Ovary (tissue), 3 donors: Measurements from ENCODE around the gene SPINK5.

Experiments
- CTCF ChIP-seq, 3 donors: fragments of 450-650 bp in 2 of 3; fragments of 200-600 bp in 1 of 3; IDR thresholded peaks; one replicate each; pipeline versions ENCODE4 v1.5.1 to v1.8.0; 2016 to 2022; ENCODE audit warnings: antibody characterized with exemption in 3 of 3, mild to moderate bottlenecking in 1 of 3
- EP300 ChIP-seq: sonication (generic); formaldehyde crosslinking; IDR thresholded peaks from one replicate; pipeline ENCODE4 v1.6.1; 2017; ENCODE audit warnings: antibody characterized with exemption
- donor health status: DM: no; HTN: no; CAD: no.

GRCh38 chr5:148141645-148142044 lies 77.9 kb downstream of the SPINK5 start:
- TF ChIP-seq CTCF (IDR thresholded peaks at IDR 0.05), result no peak
- TF ChIP-seq EP300, result no peak
